GM21825 (cell line): Measurements from ENCODE around the gene RFX8.
"Not testable (repeated sequence)": the region's sequence is repeated elsewhere in the genome, so short reads cannot be mapped to it uniquely, and the experiment has no call there.

Source experiments
- ATAC-seq: cut with Tn5 transposase; IDR thresholded peaks from one replicate; pipeline ENCODE4 v1.9.1; 2021; ENCODE audit warnings: mild to moderate bottlenecking, moderate library complexity; ENCODE audit not compliant: unreplicated experiment

RFX8 gene

GRCh38 chr2:101486994-101487393 is 12.1 kb upstream of the RFX8 start:
- no peak for ATAC-seq

- ATAC-seq, result no peak
Observed at GRCh38 chr2:101486258-101486701, 11.4 kb upstream of the RFX8 start.

- ATAC-seq, result no peak
Observed at GRCh38 chr2:101485856-101486255, 10.9 kb upstream of the RFX8 start.

- ATAC-seq, result no peak
Observed at GRCh38 chr2:101480764-101481163, 5.9 kb upstream of the RFX8 start.

GRCh38 chr2:101479810-101480209 is 4.9 kb upstream of the RFX8 start:
- ATAC-seq, result no peak

- no peak for ATAC-seq
Observed at GRCh38 chr2:101479328-101479727, 4.4 kb upstream of the RFX8 start.

GRCh38 chr2:101478181-101479001 is 3.5 kb upstream of the RFX8 start:
- no peak for ATAC-seq

GRCh38 chr2:101477556-101477955 is 2.6 kb upstream of the RFX8 start:
- ATAC-seq, result no peak

GRCh38 chr2:101476605-101477208 is 1.8 kb upstream of the RFX8 start:
- ATAC-seq, result no peak

- no peak for ATAC-seq
Observed at GRCh38 chr2:101473911-101474701, 806 bp downstream of the RFX8 start.

- no peak for ATAC-seq
Observed at GRCh38 chr2:101473591-101473910, 1.4 kb downstream of the RFX8 start.

- ATAC-seq, result no peak
Observed at GRCh38 chr2:101469863-101470262, 5.0 kb downstream of the RFX8 start.

- ATAC-seq, result no peak
Observed at GRCh38 chr2:101467306-101467705, 7.6 kb downstream of the RFX8 start.

GRCh38 chr2:101466426-101466825 is 8.5 kb downstream of the RFX8 start:
- ATAC-seq, result no peak

- ATAC-seq, result no peak
Observed at GRCh38 chr2:101464841-101465240, 10.1 kb downstream of the RFX8 start.

GRCh38 chr2:101463911-101464641 is 10.8 kb downstream of the RFX8 start:
- ATAC-seq, result no peak

- ATAC-seq, result no peak
Observed at GRCh38 chr2:101463421-101463820, 11.5 kb downstream of the RFX8 start.

- ATAC-seq, result no peak
Observed at GRCh38 chr2:101461381-101461780, 13.5 kb downstream of the RFX8 start.

- ATAC-seq, result not testable (repeated sequence)
Observed at GRCh38 chr2:101454408-101454807, 20.5 kb downstream of the RFX8 start.

GRCh38 chr2:101450965-101451364 is 23.9 kb downstream of the RFX8 start:
- no peak for ATAC-seq

- no peak for ATAC-seq
Observed at GRCh38 chr2:101446869-101447268, 28.0 kb downstream of the RFX8 start.
